Stomach smooth muscle (tissue), 2 donors: ENCODE data around the gene GRM3.

ENCODE experiments used
- H3K27ac ChIP-seq: one replicate; pipeline ENCODE4 v1.7.0; 2013; ENCODE audit warnings: mild to moderate bottlenecking, low read length, inconsistent platforms
- H3K27me3 ChIP-seq, 2 donors: one replicate each; pipeline ENCODE4 v1.7.0; 2013; ENCODE audit warnings: low read length in 2 of 2; ENCODE audit not compliant: insufficient read depth in 2 of 2, control insufficient read depth in 1 of 2
- H3K36me3 ChIP-seq, 2 donors: one replicate each; pipeline ENCODE4 v1.7.0; 2013; ENCODE audit warnings: low read length in 2 of 2; ENCODE audit not compliant: control insufficient read depth in 2 of 2, insufficient read depth in 2 of 2
- H3K4me1 ChIP-seq: one replicate; pipeline ENCODE4 v1.7.0; 2013; ENCODE audit warnings: low read length; ENCODE audit not compliant: control insufficient read depth, insufficient read depth
- H3K4me3 ChIP-seq, 2 donors: one replicate each; pipeline ENCODE4 v1.7.0; 2013; ENCODE audit warnings: low read length in 2 of 2
- H3K9ac ChIP-seq, 2 donors: one replicate each; pipeline ENCODE4 v1.7.0; 2013; ENCODE audit warnings: low read length in 2 of 2, mild to moderate bottlenecking in 1 of 2
- H3K9me3 ChIP-seq, 2 donors: one replicate each; pipeline ENCODE4 v1.7.0; 2013; ENCODE audit warnings: low read length in 2 of 2; ENCODE audit not compliant: control insufficient read depth in 2 of 2
- donor health status: healthy.
- donor health status: Pancreatic carcinoma.

Gene GRM3

DNA sequence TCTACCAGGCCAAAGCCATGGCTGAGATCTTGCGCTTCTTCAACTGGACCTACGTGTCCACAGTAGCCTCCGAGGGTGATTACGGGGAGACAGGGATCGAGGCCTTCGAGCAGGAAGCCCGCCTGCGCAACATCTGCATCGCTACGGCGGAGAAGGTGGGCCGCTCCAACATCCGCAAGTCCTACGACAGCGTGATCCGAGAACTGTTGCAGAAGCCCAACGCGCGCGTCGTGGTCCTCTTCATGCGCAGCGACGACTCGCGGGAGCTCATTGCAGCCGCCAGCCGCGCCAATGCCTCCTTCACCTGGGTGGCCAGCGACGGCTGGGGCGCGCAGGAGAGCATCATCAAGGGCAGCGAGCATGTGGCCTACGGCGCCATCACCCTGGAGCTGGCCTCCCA lies 142.7 kb downstream of the GRM3 start:
- Histone ChIP-seq H3K4me3 (no peak overlapping the region), H3K27me3 (no peaks in the 10 kb centered on the region), H3K27ac (no peak overlapping the region), H3K36me3 (no peaks in the 10 kb centered on the region), H3K9me3 (peaks cover 0 to 5% of the 10 kb centered on the region in 2 donors), H3K9ac (no peak overlapping the region), H3K4me1 (no peaks in the 10 kb centered on the region)

DNA sequence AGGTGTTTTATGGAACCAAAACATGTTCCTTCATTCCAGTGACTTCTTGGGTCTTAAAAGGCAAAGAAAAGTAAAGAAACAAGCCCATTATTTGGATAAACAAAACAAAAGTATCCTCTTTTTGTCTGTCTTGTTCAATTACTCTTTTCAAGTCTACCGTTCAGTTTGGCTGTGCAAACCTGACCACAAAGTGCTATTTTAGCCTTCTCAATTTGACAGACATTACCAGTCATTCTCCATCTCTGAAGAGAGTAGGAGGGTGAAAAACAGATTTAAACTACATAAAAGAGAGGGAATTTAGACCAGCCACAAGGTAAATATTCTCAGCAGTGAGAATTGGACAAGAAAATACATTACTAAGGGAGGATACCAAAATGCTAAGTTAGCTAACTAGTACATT lies 145.2 kb downstream of the GRM3 start:
- H3K4me1 ChIP-seq: no peaks in the 10 kb centered on the region
- no peak overlapping the region for H3K4me3 ChIP-seq
- no peaks in the 10 kb centered on the region for H3K36me3 ChIP-seq
- no peaks in the 10 kb centered on the region for H3K27me3 ChIP-seq
- H3K27ac ChIP-seq: no peak overlapping the region
- H3K9ac ChIP-seq: no peak overlapping the region
- peaks cover 0 to 5% of the 10 kb centered on the region in 2 donors for H3K9me3 ChIP-seq

DNA sequence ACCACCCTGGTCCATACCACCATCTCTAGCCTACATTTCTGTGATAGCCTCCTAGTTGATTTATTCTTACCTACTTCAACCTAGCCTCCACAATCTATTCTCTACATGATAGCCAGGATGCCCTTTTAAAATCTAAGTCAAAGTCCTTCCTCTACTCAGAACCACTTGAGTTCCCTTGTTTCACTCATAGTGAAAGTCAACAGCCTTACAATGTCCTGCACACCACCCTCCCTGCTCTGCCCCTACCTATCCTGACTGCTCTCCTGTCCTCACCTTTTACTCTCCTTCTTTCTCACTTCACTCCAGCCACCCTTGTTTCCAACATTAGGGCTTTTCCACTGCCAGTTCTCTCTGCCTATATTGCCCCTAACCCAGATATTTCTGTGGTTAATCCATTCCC lies 146.7 kb downstream of the GRM3 start:
- no peaks in the 10 kb centered on the region for H3K4me1 ChIP-seq
- no peak overlapping the region for H3K4me3 ChIP-seq
- no peak overlapping the region for H3K27ac ChIP-seq
- H3K9ac ChIP-seq: no peak overlapping the region
- H3K9me3 ChIP-seq: peaks cover 0 to 5% of the 10 kb centered on the region in 2 donors
- H3K36me3 ChIP-seq: no peaks in the 10 kb centered on the region
- no peaks in the 10 kb centered on the region for H3K27me3 ChIP-seq

DNA sequence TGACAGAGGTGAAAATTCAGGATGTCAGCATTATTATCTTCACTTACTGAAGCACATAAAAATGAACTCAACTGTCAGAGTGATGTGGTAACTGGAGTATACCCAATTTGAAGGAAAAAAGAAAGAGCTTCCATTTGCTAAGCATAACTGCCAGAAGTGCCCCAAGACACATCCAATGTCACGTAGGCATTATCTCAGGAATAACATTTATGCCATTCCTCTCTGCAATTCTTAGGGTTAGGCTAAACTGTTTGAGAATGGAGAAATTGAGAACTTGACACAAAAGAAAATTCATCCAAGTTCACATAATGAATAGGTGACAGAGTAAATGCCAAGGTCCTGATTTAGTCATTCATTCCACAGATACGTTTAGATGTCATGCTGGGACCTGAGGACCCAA lies 148.6 kb downstream of the GRM3 start:
- H3K9ac ChIP-seq: no peak overlapping the region
- no peaks in the 10 kb centered on the region for H3K36me3 ChIP-seq
- H3K27ac ChIP-seq: no peak overlapping the region
- H3K9me3 ChIP-seq: no peaks in the 10 kb centered on the region
- H3K4me3 ChIP-seq: no peak overlapping the region
- no peaks in the 10 kb centered on the region for H3K27me3 ChIP-seq
- H3K4me1 ChIP-seq: no peaks in the 10 kb centered on the region

DNA sequence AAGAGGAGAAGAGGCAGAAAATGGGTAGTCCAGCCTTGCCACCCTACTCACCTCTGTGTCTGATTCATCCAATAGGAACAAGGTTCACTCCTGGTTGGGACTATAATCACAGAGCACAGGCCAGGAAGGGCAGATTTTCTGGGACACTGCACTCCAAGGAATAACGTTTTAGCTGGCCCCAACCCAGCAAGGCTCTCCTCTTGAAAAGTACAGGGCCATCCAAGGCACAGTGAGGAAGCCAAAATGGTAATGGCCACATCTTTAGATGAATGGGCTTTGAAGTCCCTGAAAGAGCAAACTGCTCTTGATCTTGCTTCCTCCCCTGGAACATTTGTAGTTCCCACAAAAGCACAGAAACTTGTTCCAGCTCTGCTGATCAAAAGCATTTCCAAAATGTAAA lies 149.4 kb downstream of the GRM3 start:
- Histone ChIP-seq H3K27ac (no peak overlapping the region), H3K36me3 (no peaks in the 10 kb centered on the region), H3K4me3 (no peak overlapping the region), H3K9me3 (peaks cover 0 to 3% of the 10 kb centered on the region in 2 donors), H3K9ac (no peak overlapping the region), H3K27me3 (no peaks in the 10 kb centered on the region), H3K4me1 (no peaks in the 10 kb centered on the region)

DNA sequence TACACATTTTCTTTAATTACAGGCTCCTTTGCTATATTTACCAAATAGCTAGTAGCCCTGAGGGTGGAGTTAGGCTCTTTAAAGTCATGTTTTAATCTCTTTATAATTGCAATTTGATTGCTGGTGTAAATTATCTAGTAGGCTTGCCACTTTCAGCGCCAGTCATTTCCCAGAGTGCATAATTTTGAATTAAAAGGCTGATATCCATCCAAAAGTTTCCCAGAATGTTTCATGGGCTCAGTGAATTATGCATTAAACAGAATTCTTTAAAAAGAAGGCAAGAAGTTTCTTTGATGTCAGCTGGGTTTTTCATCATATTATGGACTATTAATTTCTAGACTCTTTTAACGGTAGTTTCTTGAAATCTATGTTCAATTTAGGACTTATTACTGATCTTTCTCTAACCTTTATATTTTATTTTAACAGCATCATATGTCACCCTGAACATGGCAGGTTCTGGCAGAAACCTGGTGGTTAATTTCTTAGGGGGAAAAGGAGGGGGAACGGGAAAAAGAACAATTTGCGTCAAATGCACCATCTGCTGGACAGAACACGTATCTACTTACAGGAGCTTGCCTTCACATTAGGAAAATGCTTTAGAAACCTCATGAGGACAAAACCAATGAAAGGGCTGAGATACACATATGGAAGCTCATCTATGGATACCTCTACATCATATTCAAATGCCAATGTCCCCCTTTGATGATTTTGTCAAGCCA lies 171.1 kb downstream of the GRM3 start:
- H3K4me3 ChIP-seq: no peak overlapping the region
- no peaks in the 10 kb centered on the region for H3K9me3 ChIP-seq
- no peak overlapping the region for H3K27ac ChIP-seq
- H3K27me3 ChIP-seq: no peaks in the 10 kb centered on the region
- no peaks in the 10 kb centered on the region for H3K36me3 ChIP-seq
- no peaks in the 10 kb centered on the region for H3K4me1 ChIP-seq
- H3K9ac ChIP-seq: no peak overlapping the region

DNA sequence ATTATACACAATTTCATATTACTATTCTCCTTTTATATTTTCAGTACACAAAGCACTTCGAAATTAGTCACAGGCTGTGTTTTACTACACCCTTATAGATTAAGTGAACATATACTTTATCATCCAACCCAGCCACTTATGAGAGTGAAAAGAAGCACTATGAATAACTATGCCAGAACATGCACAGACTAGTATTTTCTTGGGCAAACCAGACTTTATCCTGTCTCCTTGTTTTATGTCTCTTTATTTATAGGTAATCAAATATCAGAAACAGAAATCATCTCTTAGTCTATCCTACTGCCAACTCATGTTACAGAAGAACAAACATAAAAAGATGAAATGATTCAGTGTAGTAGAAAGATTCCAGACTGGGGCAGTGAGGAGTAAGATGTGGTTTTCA lies 171.8 kb downstream of the GRM3 start:
- Histone ChIP-seq H3K4me3 (no peak overlapping the region), H3K9ac (no peak overlapping the region), H3K27ac (no peak overlapping the region), H3K9me3 (no peaks in the 10 kb centered on the region), H3K4me1 (no peaks in the 10 kb centered on the region), H3K27me3 (no peaks in the 10 kb centered on the region), H3K36me3 (no peaks in the 10 kb centered on the region)

DNA sequence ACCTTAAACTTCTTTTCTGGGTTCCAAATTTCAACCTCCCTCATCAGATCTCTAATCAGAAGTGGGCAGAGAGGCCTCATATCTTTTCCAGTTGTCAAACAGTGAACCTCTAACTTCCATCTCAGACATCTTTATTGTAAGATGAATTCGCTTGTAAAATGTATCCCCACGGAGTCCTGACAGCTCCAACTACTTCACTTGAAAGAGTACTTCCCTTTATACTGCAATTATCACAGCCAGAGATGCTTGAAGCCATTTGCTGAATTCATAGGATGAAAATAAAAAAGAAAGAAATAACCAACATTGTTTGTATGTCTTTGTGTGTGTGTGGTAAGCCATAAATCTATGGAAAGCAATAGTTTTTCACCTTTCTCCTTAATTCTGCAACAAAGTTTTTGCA lies 175.2 kb downstream of the GRM3 start:
- no peak overlapping the region for H3K27ac ChIP-seq

DNA sequence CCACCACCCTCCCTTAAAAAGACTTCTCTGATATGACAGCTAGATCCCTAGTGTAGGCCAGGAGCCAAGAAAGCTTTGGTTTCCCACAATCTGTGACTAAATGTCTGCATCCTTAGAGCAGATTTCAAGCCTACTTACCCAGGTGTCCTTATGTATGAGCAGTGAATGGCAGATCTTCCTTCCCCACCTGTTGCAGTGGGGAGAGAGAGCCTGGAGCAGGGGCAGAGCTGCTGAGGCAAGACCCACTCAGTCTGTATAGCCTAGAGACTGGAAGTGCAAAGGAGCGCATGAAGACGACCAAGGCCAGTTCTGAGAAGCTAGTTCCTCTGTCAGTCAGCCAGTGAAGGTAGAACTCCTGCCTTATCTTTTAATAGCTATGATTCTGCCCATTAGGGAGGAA lies 180.1 kb downstream of the GRM3 start:
- Histone ChIP-seq H3K4me3 (no peak overlapping the region), H3K4me1 (no peaks in the 10 kb centered on the region), H3K9me3 (no peaks in the 10 kb centered on the region), H3K27me3 (no peaks in the 10 kb centered on the region), H3K36me3 (no peaks in the 10 kb centered on the region), H3K27ac (no peak overlapping the region), H3K9ac (no peak overlapping the region)

More for the DNA sequence above, 175.2 kb downstream of the GRM3 start:
- Histone ChIP-seq H3K4me3 (no peak overlapping the region), H3K9me3 (no peaks in the 10 kb centered on the region), H3K36me3 (no peaks in the 10 kb centered on the region), H3K9ac (no peak overlapping the region), H3K27me3 (no peaks in the 10 kb centered on the region), H3K4me1 (no peaks in the 10 kb centered on the region)

DNA sequence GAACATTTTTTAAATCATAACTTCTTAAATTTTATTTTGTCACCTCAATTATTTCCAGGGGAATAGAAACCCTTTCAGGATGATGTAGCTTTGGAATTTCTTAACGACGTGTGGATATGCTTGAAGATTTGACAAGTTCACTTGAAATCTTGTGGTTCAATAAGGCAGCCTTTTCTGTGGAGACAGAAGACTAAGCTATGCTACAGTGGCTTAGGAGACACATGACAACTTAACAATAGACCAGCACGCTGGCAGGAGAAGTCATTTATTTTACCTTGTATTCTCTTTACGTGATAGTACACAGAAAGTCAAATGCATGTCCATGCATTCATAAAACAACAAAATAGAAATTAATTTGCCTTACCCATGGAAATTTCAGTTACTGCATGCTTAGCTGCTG lies 181.6 kb downstream of the GRM3 start:
- H3K4me1 ChIP-seq: no peaks in the 10 kb centered on the region
- no peak overlapping the region for H3K9ac ChIP-seq
- H3K9me3 ChIP-seq: no peaks in the 10 kb centered on the region
- H3K27me3 ChIP-seq: no peaks in the 10 kb centered on the region
- H3K36me3 ChIP-seq: no peaks in the 10 kb centered on the region
- H3K27ac ChIP-seq: no peak overlapping the region
- no peak overlapping the region for H3K4me3 ChIP-seq

DNA sequence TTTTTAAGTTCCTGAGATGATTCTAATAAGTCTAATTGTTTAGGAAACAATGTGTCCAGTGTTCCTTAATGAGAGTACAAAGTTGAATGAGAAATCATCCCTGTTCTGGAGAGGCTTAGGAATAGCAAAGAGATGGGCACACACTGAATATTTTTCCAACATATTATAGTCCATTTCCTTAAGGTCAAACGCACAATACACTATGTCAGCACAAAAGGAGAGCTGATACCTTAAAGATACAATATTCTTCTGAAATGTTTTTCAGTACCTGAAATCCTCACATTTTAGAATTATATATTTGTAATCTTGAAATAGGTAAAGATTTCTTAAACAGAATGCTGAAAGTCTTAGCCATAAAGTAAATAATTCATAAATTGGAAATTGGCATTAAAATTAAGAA lies 183.2 kb downstream of the GRM3 start:
- Histone ChIP-seq H3K36me3 (no peaks in the 10 kb centered on the region), H3K4me3 (no peak overlapping the region), H3K4me1 (no peaks in the 10 kb centered on the region), H3K9ac (no peak overlapping the region), H3K27me3 (no peaks in the 10 kb centered on the region), H3K27ac (no peak overlapping the region), H3K9me3 (no peaks in the 10 kb centered on the region)
